ENCODE data around the gene PDE11A. TPM values are rescaled to one million over a fixed set of nuclear protein-coding genes. Genes with fewer than 3 reads are reported as not detected.

PDE11A gene
- total RNA-seq, 1 experiment from 2014 or later = 0.61 TPM

GRCh38 chr2:177983183-177983788 lies 89.3 kb downstream of the PDE11A start:
- Histone ChIP-seq H3K36me3 (ENCODE audit: control insufficient read depth in 1 of 2, insufficient read depth in 2 of 2, low read length in 2 of 2) (no peaks in the 10 kb centered on the region), H3K9ac (ENCODE audit: low read length) (no peak overlapping the region), H3K9me2 (ENCODE audit: insufficient read depth) (no peaks in the 10 kb centered on the region), H3K4me2 (ENCODE audit: low read length) (no peak overlapping the region), H4K20me1 (ENCODE audit: insufficient read depth) (no peaks in the 10 kb centered on the region), H3K27me3 (ENCODE audit: insufficient read depth, low read length) (no peaks in the 10 kb centered on the region), H3K9me3 (ENCODE audit: control insufficient read depth in 1 of 2, insufficient read depth in 1 of 2, low read depth in 1 of 2, low read length in 2 of 2) (no peaks in the 10 kb centered on the region), H3K4me1 (ENCODE audit: control insufficient read depth in 1 of 2, insufficient read depth in 2 of 2, low read length in 2 of 2) (no peaks in the 10 kb centered on the region), H3K79me2 (ENCODE audit: insufficient read depth, low read length) (no peaks in the 10 kb centered on the region), H3K27ac (ENCODE audit: low read depth, low read length) (no peak overlapping the region), H3K4me3 (replicated peaks in 1 of 2; ENCODE audit: low read depth in 1 of 2, low read length in 2 of 2) (no peak overlapping the region), H2AFZ (ENCODE audit: low read depth, low read length, poor library complexity, severe bottlenecking) (no peak overlapping the region)
- TF ChIP-seq, protein P1, sequence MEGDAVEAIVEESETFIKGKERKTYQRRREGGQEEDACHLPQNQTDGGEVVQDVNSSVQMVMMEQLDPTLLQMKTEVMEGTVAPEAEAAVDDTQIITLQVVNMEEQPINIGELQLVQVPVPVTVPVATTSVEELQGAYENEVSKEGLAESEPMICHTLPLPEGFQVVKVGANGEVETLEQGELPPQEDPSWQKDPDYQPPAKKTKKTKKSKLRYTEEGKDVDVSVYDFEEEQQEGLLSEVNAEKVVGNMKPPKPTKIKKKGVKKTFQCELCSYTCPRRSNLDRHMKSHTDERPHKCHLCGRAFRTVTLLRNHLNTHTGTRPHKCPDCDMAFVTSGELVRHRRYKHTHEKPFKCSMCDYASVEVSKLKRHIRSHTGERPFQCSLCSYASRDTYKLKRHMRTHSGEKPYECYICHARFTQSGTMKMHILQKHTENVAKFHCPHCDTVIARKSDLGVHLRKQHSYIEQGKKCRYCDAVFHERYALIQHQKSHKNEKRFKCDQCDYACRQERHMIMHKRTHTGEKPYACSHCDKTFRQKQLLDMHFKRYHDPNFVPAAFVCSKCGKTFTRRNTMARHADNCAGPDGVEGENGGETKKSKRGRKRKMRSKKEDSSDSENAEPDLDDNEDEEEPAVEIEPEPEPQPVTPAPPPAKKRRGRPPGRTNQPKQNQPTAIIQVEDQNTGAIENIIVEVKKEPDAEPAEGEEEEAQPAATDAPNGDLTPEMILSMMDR (IDR thresholded peaks at IDR 0.05 in 2 of 3, conservative IDR thresholded peaks at IDR 0.05 in 1 of 3; ENCODE audit: borderline replicate concordance in 1 of 3, insufficient read depth in 1 of 3, low read depth in 2 of 3, low read length in 2 of 3) = peak; percentile 58 to 94 (median 93); a peak in 5 of 6 replicates
- TF ChIP-seq CBX3 (IDR thresholded peaks at IDR 0.05; ENCODE audit: low read depth) (peak; percentile 45; the same call in 1 of the 2 replicates), RAD21 (IDR thresholded peaks at IDR 0.05; ENCODE audit: low read depth) (peak; percentile 80), TCF7L2 (IDR thresholded peaks at IDR 0.05; ENCODE audit: borderline replicate concordance, extremely low read depth, insufficient read depth, insufficient read length) (no peak), EZH2phosphoT487 (IDR thresholded peaks at IDR 0.05; ENCODE audit: borderline replicate concordance) (no peak)
- TF ChIP-seq, protein P2, sequence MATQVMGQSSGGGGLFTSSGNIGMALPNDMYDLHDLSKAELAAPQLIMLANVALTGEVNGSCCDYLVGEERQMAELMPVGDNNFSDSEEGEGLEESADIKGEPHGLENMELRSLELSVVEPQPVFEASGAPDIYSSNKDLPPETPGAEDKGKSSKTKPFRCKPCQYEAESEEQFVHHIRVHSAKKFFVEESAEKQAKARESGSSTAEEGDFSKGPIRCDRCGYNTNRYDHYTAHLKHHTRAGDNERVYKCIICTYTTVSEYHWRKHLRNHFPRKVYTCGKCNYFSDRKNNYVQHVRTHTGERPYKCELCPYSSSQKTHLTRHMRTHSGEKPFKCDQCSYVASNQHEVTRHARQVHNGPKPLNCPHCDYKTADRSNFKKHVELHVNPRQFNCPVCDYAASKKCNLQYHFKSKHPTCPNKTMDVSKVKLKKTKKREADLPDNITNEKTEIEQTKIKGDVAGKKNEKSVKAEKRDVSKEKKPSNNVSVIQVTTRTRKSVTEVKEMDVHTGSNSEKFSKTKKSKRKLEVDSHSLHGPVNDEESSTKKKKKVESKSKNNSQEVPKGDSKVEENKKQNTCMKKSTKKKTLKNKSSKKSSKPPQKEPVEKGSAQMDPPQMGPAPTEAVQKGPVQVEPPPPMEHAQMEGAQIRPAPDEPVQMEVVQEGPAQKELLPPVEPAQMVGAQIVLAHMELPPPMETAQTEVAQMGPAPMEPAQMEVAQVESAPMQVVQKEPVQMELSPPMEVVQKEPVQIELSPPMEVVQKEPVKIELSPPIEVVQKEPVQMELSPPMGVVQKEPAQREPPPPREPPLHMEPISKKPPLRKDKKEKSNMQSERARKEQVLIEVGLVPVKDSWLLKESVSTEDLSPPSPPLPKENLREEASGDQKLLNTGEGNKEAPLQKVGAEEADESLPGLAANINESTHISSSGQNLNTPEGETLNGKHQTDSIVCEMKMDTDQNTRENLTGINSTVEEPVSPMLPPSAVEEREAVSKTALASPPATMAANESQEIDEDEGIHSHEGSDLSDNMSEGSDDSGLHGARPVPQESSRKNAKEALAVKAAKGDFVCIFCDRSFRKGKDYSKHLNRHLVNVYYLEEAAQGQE (IDR thresholded peaks at IDR 0.05; ENCODE audit: low read depth) = no peak
- ChIA-PET RAD21 (ENCODE audit: low non-redundant PET in 1 of 2, low total read pairs in 2 of 2, uncharacterized antibody in 2 of 2, unreplicated experiment in 2 of 2) (interaction anchor here in 1 of 2 experiments (0.6 kb wide), 1 partner anchor 22 kb away, joined by 3 read pairs; no protein-coding TSS in a partner anchor), POLR2A (no interaction called here), CTCF (interaction anchor here (0.6 to 1.0 kb wide), 5 partner anchors 10 to 819 kb away, joined by 3 to 5 read pairs (median 3); no protein-coding TSS in a partner anchor)
- ATAC-seq (peak; percentile 90), DNase-seq (ENCODE audit: low read depth, low spot score) (peak; percentile 34)
- intact Hi-C loops (cut with micrococcal nuclease) = loop anchor here (5.0 kb wide), 2 partner anchors 129 to 429 kb away; partner anchors contain the start of gene RBM45
- no TSS peak for BruUV-seq (replicated peaks)
